ENCODE results near the gene KCNN2. TPM values are rescaled to one million over a fixed set of nuclear protein-coding genes. Genes with fewer than 3 reads are reported as not detected.
A peak's percentile ranks its signal among the peaks of the same experiment; 100 is the strongest.

Gene KCNN2
- total RNA-seq: 1 to 10 TPM in 1 of 2 donors, under 1 TPM in 1; 0.09 to 4.6 TPM
- 1 to 10 TPM; 2.9 to 3.2 TPM for polyA plus RNA-seq

GRCh38 chr5:114361724-114362196, at the start of gene KCNN2:
Gene KCNN2, plus strand, starts transcription at chr5:114362070. Its CDS starts 70 bp downstream, at chr5:114362140.
- H3K9me3 ChIP-seq (ENCODE audit: control insufficient read depth in 4 of 4, low read length in 3 of 4): no peaks in the 10 kb centered on the region
- no peaks in the 10 kb centered on the region for H3K27me3 ChIP-seq (ENCODE audit: control insufficient read depth in 4 of 4, insufficient read depth in 4 of 4, low read length in 3 of 4)
- no peak for DNase-seq (ENCODE audit: low spot score)
- H3K9ac ChIP-seq (ENCODE audit: low read depth in 1 of 2, low read length in 2 of 2): peak within 1 kb of the TSS in 1 of 2 donors; percentile 38
- 1% methylated on average over 33 of the region's 33 CpGs for WGBS
- H3K27ac ChIP-seq (ENCODE audit: low read depth in 1 of 2, low read length in 2 of 2): peak within 1 kb of the TSS; percentile 63 to 73
- no peak for TF ChIP-seq HNF4A (conservative IDR thresholded peaks at IDR 0.05)
- TF ChIP-seq GABPA (IDR thresholded peaks at IDR 0.05 in 1 of 2, conservative IDR thresholded peaks at IDR 0.05 in 1 of 2): no peak
- no peak for TF ChIP-seq NR2F2 (IDR thresholded peaks at IDR 0.05)
- TF ChIP-seq HNF4G (IDR thresholded peaks at IDR 0.05): no peak
- TF ChIP-seq ZBTB33 (IDR thresholded peaks at IDR 0.05): peak; percentile 39
- no peak for TF ChIP-seq CTCF (IDR thresholded peaks at IDR 0.05; ENCODE audit: low read depth, low read length, missing input control)
- no peak for TF ChIP-seq ATF3 (IDR thresholded peaks at IDR 0.05)
- TF ChIP-seq JUND (IDR thresholded peaks at IDR 0.05): peak; percentile 28 to 84
- TF ChIP-seq MAX (IDR thresholded peaks at IDR 0.05): peak; percentile 65
- no peak for TF ChIP-seq RAD21 (IDR thresholded peaks at IDR 0.05)
- TF ChIP-seq FOXA2 (IDR thresholded peaks at IDR 0.05): no peak
- no peak for TF ChIP-seq FOXA1 (IDR thresholded peaks at IDR 0.05)
- TF ChIP-seq TAF1 (conservative IDR thresholded peaks at IDR 0.05): no peak
- TF ChIP-seq YY1 (IDR thresholded peaks at IDR 0.05): peak; percentile 94
- no peak for TF ChIP-seq SP1 (IDR thresholded peaks at IDR 0.05)
- peak in 1 of 2 donors; percentile 17 for TF ChIP-seq EGR1 (IDR thresholded peaks at IDR 0.05; ENCODE audit: low read depth in 2 of 2)
- TF ChIP-seq RXRA (IDR thresholded peaks at IDR 0.05): peak in 1 of 2 donors; percentile 35
- TF ChIP-seq REST (IDR thresholded peaks at IDR 0.05): peak; percentile 34
- peaks cover 2 to 28% (median 15%) of the 10 kb centered on the region in 4 donors for H3K4me1 ChIP-seq (ENCODE audit: control insufficient read depth in 4 of 4, insufficient read depth in 4 of 4, low read length in 3 of 4)
- H3K36me3 ChIP-seq (ENCODE audit: control insufficient read depth in 4 of 4, insufficient read depth in 3 of 4, low read depth in 1 of 4, low read length in 3 of 4): peaks cover 0 to under 1% (median 0%) of the 10 kb centered on the region in 4 donors
- peak within 1 kb of the TSS; percentile 84 to 95 (median 93) for H3K4me3 ChIP-seq (ENCODE audit: low read depth in 1 of 3, low read length in 3 of 3)
